HG02678 (cell line): ENCODE results near the gene ITGA6.
A peak's percentile ranks its signal among the peaks of the same experiment; 100 is the strongest.

Experiments
- ATAC-seq: cut with Tn5 transposase; IDR thresholded peaks from one replicate; pipeline ENCODE4 v1.9.1; 2021; ENCODE audit warnings: mild to moderate bottlenecking, moderate library complexity; ENCODE audit not compliant: unreplicated experiment

Gene ITGA6

DNA sequence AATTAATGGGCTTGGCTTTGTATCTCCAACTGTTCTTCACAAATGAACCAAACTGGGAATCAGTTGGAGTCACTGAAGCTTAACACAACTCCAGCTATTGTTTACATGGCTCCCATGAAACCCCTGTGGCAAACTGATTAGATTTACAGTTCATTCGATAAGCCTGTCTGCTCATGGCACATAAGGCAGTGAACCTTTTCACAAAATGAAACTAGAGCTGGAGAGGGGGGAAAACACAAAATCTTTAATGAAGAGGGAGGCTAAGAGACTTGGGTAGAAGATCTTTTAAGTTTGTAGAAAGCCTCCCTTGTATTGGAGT is 11.6 kb upstream of the ITGA6 start:
- ATAC-seq: no peak

DNA sequence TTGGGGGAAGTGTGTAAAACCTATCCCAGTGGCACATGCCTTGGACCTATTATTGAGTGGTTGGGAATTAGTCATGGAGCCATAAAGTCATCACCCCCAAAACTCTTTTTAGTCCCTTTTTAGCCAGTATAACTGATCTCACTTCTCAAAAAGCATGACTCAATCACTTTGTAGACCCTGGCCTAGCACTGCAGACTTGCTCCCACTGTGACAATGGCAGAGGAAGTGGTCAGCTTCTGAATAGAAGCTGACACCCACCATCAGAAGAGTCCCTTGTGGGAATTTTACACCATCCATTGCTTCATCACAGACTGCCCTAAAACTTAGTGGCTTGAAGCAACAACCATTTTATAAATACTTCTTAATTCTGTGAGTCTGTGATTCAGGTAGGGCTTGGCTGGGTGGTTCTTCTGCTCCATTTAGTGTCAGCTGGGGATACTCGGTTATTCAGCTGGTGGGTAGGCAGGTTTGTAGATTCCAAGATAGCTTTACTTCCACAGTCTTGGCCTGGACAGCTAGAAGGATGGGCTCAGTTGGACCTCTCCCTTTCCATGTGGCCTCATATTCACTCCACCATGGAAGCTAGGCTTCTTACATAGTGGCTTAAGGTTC is 10.8 kb upstream of the ITGA6 start:
- no peak for ATAC-seq

DNA sequence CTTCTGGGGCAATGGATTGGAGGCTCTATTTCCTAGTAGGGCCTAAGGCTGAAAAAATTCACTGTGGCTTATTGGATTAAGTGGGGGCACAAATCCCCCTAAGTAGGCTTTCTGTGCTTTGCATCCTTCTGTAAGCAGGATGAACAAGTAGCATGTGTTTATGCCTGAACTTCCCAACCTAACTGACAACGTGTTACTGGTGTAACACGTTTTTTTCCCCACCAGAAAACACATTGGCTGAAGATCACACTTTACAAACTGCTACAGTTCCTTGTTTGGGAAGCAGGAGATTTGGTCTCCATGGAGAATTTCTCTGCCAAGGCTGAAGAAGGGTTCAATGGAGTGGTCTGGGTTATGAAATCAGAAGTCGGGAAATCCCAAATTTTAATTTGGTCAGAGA is 7.2 kb upstream of the ITGA6 start:
- no peak for ATAC-seq

DNA sequence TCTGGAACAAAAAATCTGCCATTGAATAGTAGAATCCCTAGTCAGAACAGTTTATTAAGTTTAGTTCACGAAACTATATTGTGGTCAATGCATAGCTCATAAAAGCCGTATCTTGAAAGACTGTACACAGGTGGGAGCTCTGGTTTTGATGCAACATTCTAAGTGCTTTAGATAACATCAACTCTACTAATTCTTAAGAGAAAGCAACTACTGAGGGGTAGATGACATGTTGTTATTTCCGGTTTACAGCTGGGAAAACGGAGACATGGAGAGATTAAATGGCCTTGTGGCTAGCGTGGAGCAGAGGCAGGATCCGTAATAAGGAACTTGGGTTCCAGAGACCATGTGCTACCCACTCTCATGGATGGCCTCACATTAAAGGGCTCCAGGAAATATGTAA is 4.2 kb upstream of the ITGA6 start:
- no peak for ATAC-seq

DNA sequence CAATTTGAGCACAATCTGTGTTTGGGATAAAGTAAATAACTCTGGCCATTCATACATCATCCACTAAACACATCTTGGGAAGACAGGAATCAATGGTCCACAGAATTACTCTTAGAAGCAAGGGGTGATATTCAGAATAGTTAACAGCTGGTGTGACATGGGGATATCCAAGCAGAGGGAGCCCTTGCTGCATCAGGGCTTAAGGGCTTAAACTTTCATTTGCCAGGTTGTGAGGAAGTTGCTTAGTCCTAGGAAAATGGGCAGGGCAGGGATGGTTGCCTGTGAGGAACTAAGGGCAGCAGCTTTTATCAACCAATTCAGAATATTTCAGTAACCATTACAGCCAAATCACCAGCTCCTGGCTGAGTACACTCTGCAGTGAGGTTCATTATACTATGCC is 2.0 kb upstream of the ITGA6 start:
- ATAC-seq: no peak

DNA sequence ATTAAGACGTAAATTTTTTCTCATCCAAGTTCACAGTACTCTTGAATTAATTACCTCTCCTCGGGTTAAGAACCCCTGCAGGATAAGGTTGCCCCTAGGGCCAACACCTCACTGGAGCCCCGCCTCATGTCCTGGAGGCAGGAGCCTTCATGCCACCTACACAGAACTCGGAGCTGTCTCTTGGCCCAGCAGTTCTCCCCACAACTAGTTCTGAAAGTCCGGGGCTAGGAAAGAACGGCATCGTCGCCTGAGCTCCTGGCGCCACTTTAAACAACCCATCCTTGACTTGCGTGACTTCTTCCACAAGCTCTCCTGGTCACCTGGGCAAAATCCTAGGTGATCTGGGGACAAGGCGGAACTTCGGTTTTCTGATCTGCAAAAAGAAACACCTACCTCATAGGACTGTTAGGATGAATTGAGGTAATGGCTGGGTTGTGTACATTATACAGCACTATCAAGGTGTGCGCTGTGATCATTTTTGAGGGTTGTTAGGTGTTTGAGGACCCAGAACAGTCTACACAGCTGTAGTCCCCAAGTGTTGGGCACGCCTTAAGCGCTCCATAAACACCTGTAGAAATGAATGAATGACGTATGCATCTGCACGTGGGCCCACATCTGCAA is 641 bp upstream of the ITGA6 start:
- ATAC-seq: no peak

DNA sequence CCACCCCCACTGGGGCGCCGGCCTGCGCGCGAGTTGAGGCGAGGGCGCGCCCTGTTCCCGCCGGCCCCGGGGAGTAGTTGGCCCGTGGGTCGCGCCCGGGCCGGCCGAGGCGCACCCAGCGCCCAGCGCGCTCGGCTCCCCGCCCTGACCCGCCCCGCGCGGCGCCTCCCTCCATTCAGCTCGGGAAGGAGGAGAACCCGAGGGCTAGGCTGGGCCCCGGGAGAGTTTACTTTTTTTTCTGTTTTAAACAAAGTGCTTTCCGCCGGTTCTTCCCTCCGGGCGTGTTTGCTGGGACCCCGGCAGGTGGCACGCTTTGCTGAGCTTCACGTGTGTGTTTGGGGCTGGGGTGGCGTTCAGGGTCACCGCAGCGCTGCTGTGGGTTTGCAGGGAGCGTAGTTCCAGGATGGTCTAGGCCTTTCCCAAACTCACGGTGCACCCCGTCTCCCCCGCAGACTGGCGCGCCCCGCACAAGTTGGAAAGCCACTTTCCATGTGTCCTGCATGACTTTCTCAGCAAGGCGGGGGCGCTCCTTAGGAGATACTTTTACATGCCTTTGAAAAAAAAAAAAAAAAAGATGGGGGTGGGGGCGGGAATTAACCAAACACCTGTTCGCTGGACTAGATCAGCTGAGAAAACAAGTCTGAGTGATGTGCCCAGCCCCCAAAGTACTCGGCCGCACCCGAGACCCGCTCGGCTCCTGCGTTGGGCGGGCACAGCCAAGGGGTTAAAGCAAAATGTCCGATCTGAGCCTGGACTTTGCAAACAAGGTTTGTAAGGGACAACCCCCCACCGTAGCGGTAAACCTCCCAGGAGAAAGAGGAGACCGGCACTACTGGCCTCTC is 825 bp downstream of the ITGA6 start:
- ATAC-seq: no peak

DNA sequence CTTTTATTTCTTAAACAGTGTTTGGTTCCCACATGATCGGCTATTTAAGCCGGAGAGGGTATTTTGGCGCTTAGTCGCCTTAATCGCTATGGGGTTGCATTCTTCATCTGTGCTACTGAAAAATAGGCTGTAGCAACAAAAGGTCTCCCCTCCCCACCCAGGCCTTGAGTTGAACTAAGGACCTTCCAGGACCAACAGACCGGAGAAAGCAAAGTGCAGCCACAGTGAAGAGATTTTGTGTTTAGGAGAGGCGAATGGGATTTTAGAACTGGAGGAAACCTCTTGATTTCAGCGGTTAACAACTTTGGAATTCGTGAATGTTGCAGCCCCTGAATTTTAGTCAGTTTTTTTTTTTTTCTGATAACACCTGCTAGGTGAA is 1.4 kb downstream of the ITGA6 start:
- ATAC-seq: no peak

DNA sequence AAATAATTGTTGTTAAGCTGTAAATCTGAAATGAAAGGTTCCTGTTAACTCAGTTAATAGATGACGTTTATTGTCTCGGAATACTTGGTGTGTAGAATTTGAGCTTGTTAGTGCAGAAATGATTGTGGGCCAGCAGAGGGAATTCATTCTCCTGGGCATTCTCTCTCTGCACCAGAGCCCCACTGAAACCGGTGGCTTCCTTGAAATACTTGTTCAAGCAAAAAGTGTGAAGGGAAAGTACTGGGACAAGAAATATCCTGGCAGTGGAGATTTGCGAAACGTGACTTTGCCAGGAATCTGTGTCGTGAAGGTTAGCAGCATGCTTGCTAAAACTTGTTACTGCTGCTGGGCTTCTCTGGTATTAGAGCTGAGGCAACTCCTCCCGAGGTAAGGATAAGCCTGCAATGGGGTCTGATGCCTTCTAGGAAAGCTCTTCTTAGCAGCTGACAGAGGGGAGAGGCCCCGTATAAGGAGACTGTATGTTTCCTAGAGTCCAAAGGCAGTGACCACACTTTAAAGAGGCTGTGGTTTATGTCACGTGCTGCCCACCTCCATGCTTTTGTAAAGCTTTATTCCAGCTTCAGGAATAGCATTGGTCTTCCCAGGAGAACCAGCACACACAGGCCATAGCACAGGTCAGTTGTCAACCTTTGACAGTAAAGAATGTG is 2.0 kb downstream of the ITGA6 start:
- no peak for ATAC-seq

DNA sequence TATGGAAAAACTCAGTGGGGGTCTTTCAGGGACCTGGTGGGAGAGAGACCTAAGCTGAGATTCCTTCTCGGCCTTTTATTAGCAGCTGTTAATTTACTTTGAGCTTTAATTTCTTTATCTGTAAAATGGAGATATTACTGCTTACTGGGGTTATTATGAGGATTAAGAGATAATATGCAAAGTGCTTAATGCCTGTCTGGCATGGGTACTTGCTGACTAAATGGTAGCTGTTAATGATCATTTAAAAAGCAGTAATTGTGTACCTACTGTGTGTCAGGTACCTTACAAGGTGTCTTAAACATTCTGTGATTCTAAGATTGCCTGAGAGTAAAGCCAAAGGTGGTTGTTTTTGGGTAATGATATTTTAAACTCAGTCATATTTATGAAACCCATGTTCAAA is 2.6 kb downstream of the ITGA6 start:
- no peak for ATAC-seq

DNA sequence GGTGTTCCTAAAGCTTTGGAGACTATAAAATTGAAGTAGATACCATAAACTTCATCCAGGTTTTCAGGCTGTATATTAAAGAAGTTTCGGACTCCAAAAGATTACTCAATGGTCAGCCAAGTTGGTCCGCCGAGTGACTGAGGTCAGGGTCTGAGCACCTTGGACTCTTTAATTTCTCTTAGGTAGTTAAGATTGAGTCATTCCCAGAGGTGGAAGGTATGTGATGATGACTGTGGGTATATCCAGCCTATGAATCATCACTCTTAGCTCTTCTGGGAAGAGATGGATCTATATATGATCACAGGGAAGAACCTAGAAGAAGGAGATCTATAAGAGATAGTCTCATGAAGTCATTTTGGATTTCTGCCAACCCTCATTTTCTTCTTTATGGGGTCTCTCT is 3.3 kb downstream of the ITGA6 start:
- no peak for ATAC-seq

DNA sequence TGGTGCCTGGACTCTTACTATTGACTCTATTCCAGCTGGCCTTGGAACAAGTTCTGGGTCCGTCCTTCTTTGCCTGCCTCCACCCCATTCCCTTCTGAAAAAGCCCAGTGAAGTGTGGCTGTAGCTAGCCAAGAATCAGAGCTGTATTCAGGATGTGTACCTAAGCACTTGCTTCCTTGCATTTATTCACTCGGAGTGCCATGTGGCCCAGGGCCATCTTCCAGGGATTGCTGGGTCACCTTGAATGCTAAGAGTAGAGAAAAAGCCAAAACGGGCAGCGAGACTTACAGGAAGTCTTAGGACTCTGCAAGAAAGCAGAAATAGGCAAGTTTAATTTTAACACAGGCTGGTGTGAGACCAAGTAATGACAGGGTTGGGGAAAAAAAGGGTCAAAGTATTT is 4.1 kb downstream of the ITGA6 start:
- ATAC-seq: no peak

DNA sequence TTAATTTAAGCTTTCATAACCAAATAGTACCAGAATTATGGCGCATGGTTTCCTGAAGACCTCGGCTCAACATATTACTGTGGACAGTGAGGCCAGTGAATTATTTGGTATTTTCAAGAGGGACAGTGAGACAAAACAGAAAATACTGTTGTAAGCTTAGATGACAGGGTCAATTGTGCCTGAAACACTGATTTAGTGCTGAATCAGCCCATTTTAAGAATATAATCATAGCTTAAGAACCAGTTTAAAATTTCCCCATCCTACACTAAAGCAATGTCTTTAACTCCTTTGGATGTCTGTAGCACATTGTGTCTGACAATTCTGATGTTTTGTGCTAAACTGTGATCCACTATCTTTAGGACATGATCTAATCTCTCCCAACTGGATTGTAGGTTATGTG is 4.6 kb downstream of the ITGA6 start:
- ATAC-seq: no peak

DNA sequence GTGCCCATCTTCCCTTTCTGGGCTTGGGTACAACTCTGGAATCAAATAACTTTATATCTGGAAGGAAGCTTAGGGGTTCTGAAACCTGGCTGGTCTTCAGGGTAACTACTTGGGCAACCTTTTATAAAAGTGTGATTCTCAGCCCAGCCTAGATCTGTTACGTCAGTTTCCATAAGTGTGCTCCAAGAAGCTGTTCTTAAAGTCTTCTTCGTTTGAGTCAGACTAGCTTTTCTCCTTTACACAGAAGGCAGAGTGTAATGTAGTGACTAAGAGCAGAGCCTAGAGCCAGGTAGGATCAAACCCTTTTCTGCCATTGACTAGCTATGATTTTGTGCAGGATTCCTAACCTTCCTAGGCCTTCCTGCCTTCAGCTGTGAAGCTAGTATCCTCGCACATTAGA is 5.8 kb downstream of the ITGA6 start:
- no peak for ATAC-seq

DNA sequence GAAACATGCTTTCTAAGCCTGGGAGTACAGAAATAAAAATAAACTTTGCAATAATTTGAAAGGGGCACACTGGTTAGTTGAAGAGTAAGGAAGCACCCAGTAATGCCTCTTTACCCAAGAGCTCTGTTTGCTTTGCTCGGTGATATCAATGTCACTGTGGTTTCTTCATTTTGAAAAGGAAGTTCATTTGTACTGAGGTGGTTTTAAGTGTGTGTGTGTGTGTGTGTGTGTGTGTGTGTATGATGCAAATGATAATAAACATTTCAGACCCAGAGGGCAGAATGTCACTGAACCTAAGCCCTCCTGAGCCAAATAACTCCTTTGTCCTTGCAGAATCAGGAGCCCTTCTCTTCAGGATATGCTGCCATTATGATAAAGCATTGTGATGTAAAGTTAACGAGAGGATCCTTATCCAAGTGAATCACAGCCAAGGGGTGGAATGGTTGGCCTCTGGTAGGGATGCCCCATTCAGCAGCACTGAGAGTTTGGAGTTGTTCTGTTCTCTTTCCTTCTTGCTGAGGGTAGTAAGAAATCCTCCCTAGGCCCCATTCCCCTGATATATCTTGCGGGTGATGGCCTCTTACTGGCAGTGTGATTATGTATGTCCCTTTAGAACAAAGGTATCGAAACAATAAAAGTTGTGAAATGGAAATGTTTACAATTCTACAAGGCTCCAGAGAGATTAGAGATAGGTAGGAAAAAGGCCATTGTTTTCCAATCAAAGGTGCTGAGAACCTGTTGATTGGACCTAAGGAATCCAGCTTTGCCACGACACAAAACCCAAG is 7.6 kb downstream of the ITGA6 start:
- ATAC-seq: no peak

DNA sequence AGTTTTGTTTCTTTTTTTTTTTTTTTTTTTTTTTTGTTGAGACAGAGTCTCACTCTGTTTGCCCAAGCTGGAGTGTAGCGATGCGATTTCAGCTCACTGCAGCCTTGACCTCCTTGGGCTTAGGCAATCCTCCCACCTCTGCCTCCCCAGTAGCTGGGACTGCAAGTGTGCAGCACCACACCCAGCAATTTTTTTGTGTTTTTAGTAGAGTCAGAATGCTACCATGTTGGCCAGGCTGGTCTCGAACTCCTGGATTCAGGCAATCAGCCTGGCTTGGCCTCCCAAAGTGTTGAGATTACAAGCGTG is 8.2 kb downstream of the ITGA6 start:
- no peak for ATAC-seq

DNA sequence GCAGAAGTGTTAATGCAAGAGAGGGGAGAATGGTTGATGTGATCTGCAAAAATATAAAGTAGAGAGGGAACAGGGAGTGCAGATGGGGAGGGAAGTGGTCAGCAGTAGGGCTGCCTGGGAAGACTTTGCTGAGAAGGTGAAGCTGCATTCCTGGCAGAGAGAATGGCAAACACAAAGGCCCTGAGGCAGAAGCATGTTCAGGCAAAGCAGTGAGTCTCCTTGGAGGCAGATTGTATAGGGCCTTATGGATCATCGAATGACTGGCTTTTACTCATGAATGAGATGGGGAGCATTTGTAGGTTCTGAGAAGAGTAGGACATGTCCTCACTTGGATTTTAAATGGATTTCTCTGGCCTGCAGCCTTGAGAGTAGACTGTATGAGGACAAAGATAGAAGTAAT is 9.5 kb downstream of the ITGA6 start:
- no peak for ATAC-seq

DNA sequence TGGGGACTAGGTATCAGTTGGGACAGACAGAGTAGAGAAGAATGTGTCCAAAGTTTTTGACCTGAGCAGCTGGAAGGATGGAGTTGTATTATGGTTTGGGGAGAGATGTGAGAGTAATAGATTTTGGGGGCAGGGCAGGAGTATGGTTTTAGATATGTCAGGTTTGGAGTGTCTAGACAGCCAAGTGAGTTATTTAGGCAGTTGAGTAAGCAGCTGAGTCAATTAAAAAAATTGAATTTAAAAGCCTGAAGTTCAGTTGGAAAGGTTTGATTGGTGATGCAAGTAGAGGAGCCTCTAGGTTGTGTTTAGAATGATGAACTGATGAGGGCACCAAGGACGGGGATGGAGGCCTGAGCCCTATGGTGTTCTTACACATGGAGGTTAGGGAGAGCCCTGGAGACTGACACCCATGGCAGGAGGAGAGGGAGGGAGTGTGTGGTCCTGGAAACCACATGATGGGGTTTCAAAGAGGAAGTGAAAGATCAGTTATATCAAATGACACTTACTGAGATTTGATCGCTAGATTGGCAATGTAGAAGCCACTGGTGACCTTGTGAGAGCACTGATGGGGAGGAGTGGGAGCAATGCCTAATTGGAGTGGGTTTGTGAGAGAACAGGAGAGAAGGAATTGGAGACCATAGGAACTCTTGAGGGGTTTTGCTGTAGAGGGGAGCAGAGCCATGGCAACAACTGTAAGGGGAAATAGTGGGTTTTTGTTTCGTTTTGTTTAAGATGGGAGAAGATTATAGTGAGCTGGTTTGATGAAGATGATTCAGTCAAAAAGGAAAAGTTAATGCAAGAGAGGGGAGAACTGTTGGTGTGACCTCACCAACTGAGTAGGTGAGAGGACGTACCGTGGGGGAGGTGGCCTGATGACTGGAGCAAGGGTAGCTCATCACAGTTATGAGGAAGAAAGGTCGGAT is 10.3 kb downstream of the ITGA6 start:
- peak; percentile 71 for ATAC-seq

DNA sequence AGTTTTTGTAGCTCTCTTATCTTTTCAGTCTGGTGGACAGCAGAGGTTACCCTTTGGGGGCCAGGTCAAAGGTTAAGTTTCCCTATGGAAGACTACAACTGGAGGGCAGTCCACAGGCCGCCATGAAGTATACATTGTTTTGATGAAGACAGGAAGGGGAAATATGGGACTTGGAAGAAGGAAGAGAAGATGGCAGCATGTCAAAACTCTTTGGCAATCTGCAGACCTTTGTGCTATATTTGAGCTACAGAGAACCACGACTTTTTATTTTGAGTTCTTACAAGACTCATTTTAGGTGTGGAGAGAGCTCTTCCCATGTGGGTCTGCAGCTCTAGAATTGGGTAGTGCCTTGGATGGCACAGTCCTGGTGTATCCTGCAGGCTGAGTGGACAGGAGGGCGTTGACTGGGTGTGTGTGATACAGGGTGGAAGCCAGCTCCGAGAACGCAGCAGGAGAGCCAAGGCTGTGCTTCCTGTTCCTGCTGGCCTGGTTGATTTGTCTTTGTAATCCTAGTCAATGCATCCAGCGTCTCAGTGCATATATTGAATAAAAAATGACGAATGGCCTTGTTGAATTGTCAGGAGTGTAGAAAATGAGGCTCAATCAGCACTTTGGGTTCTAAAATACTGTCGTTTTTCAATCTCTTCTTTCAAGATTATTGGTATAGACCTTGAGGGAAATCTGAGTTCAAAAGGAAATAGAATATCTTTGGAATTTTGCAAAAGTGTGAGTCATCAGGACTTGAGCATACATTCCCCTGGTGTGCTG is 11.5 kb downstream of the ITGA6 start:
- no peak for ATAC-seq

DNA sequence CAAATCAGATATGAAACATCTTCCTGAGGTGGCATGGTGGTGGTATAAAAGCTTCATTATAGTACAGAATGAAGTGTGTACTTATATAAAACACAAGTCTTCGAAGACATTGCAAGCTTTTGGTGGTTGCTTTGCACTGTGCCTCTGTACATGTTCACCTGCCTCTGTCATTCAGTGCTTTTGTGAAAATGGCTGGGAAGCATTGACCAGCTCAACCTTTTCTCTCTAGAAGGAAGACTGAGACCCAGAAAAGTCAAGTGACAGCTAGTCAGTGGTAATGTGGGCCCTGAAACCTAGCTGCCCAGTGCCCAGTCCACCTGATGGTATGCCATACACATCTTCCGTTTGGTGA is 12.1 kb downstream of the ITGA6 start:
- ATAC-seq: no peak
